GM18861 (cell line): ENCODE data around the gene IFRD2.
"Not testable (repeated sequence)": the region's sequence is repeated elsewhere in the genome, so short reads cannot be mapped to it uniquely, and the experiment has no call there.

Experiments used
- ATAC-seq: cut with Tn5 transposase; IDR thresholded peaks from one replicate; pipeline ENCODE4 v1.9.1; 2021; ENCODE audit not compliant: unreplicated experiment

The IFRD2 gene

GRCh38 chr3:50254577-50255250 lies 37.5 kb downstream of the IFRD2 start:
- ATAC-seq, result no peak

GRCh38 chr3:50251220-50251619 lies 41.0 kb downstream of the IFRD2 start:
- ATAC-seq, result no peak

- ATAC-seq, result no peak
These were observed 41.7 kb downstream of the IFRD2 start for GRCh38 chr3:50250514-50250913.

GRCh38 chr3:50249457-50249856 lies 42.8 kb downstream of the IFRD2 start:
- ATAC-seq, result no peak

GRCh38 chr3:50248387-50248786 lies 43.8 kb downstream of the IFRD2 start:
- ATAC-seq, result no peak

GRCh38 chr3:50246517-50246954 lies 45.7 kb downstream of the IFRD2 start:
- ATAC-seq, result peak; percentile 39

GRCh38 chr3:50245831-50246516 lies 46.3 kb downstream of the IFRD2 start:
- ATAC-seq, result peak; percentile 44

- ATAC-seq, result no peak
These were observed 46.9 kb downstream of the IFRD2 start for GRCh38 chr3:50245251-50245745.

GRCh38 chr3:50244813-50245212 lies 47.4 kb downstream of the IFRD2 start:
- ATAC-seq, result not testable (repeated sequence)

GRCh38 chr3:50243543-50243895 lies 48.7 kb downstream of the IFRD2 start:
- ATAC-seq, result no peak

- ATAC-seq, result no peak
These were observed 49.2 kb downstream of the IFRD2 start for GRCh38 chr3:50242851-50243542.

- ATAC-seq, result no peak
These were observed 49.9 kb downstream of the IFRD2 start for GRCh38 chr3:50242381-50242770.

GRCh38 chr3:50241713-50242380 lies 50.4 kb downstream of the IFRD2 start:
- ATAC-seq, result no peak

GRCh38 chr3:50241163-50241562 lies 51.1 kb downstream of the IFRD2 start:
- no peak for ATAC-seq

GRCh38 chr3:50239649-50240048 lies 52.6 kb downstream of the IFRD2 start:
- no peak for ATAC-seq

GRCh38 chr3:50238549-50239026 lies 53.6 kb downstream of the IFRD2 start:
- ATAC-seq, result no peak

GRCh38 chr3:50237754-50238548 lies 54.3 kb downstream of the IFRD2 start:
- peak; percentile 34 for ATAC-seq
